Measurements from ENCODE around the gene TMPRSS15.
"Not testable (repeated sequence)": the region's sequence is repeated elsewhere in the genome, so short reads cannot be mapped to it uniquely, and the experiment has no call there.

The TMPRSS15 gene
- total RNA-seq = 0 reads per million in 4 experiments

DNA sequence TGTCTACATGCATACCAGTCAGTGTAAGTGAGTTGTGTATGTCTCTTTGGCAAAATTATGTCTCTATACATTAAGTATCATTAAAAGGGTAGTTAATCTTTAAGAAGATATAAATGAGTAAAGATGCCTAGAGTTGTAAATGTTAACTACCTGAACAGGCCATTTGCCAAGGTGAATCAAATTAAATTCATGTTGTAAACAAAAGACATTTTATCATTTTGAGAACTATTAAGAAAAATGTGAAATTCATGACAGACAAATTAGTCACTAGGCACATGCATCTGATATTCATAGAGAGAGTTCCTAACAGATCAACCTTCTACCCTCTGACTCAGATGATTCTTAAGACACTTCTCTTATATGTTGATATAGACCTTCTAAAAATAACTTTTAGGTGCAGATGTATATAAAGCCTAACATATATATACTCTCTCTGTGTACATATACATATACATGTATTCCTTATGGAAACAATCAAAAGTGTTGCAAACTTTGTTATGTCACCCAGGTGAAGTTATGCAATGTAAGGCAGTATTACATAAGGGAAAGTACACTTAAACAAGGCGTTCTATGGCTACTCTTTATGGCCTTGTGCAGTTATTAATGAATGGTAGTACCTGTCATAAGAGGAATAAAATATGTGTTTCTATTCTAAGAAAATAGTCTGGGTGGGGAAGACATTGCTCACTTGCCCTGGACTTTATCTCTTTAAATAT lies at the start of gene TMPRSS15:
Gene TMPRSS15, minus strand, starts transcription at position 51 of the 716 bp plus-strand sequence. CDS start 163 bp downstream, outside the sequence.
- DNase-seq = no peak

DNA sequence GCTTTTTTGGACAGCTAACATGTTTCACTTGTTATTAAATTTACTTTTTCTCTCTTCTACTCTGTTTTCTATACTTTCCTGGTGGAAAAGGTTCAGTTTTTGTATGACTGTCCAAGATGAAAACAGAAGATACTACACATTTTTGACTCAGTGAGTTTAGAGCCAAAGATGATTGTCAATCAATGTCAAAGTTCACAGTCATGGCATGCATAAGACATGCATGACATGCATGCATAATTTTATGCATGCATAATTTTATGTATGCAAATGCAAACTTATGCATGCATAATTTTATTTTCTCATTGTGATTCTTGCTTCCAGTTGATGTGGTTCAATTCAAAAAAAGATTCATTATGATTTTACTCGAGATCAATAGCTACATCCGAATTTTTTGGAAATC lies 48.1 kb upstream of the TMPRSS15 start:
- DNase-seq = no peak

DNA sequence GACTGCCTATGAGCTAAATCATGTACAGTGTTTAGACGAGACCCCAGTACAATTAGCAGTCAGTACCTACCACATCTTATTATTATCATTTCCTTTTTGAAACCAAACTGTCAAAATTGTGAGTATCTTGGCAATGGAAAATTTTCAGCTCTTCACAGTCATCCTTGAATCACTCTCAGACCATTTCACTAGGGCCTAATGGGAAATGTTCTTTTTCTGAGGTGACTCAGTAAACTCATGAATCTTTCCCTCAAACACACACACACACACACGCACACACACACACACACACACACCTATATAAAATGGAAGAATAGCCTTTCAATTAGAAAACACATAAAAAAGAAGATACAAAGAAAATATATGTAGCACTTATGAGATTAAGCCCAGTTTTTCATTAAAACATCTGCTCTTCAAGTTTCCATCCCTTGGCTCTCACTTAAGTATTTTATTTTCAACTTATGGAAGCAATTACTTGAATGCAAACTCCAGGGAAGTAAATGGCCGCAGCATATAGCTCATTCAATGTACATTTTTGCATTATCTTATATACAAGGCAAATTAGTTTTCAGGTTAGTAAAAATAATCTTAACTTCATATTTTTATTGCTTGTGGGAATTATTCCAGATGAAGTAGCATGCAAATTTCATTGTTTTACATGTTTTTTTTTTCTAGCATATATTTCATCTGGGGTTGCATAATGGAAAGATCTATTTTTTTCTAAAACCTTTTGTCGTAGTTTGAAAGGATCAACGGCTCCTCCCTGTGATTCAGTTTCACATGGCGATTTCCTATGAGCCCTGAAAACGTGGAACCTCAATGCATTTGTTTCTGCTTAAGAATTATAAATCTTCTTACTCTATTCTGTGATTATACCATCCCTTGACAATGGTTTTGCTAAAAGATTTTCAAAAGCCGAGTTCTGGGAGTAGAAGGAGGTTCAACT lies 46.3 kb upstream of the TMPRSS15 start:
- no peak for DNase-seq

DNA sequence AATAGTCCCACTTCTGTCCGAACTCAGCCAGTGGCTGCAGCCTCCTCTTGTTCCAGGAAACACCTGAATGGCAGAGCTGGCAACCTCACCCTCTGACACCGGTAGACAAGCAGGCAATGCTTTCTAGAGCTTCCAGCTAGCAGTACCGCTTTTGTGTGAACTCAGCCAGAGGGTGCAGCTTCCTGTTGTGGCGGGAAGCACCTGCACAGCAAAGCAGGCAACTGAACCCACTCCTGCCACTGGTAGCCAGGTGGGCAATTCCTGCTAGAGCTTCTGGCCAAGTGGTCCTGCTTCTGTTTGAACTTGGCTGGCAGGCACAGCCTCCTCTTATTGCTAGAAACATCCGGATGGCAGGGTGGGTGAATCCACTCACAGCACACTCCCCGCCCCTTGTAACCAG lies 40.1 kb upstream of the TMPRSS15 start:
- DNase-seq = no peak

DNA sequence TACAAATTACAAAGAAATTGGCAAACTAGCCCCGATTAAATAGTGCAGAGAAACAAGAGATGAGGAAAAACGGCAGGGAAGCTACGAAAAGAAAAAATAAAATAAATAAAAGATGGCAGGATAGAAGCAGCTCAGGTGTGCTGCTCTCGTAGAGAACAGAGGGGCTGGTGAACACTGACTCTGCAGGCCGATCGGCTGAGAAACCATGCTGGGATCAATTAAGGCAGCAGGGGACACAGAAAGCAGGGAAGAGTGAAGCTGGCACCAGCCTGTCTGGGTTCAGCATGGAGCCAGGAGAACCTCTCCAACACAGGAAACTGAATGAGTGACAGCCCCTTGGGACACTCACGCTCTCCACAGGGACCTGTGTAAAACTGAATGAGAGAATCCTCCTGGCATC lies 39.5 kb upstream of the TMPRSS15 start:
- no peak for DNase-seq

DNA sequence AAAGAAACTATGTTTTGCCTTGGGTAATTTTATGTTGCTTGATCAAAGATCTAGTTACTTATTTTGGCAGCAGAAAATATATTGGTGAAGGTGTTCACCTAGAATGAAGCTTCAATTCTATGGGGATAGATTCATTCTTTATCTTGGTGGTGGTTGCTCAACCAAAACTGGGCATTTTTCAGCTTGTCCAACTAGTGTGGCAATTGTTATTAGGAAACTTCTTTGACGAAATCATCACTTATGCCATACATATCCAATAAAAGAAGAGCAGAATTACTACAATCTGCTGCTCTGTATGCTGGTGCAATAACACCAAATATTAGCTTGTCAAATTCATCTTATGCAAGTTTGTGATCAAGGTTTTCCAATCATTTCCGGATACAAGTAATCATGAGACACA lies 26.8 kb upstream of the TMPRSS15 start:
- no peak for DNase-seq

DNA sequence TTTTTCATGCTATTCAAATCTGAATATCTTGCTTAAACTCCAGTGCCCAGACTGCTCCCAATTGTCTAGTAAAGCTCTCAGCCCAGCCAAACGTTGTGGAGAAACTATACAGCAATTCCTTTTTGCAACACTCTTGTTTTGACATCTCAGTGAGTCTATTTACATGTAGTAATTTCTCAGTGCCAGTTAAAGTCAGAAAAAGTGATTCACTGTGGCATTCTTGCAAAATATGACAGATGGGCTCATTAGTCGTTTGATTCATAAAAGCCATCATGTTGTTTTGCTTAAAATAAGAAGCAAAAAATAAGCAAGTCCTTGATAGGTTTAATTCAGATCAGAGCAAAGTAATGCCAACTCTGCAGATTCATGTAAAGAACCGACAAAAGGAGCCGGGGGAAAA lies 20.7 kb upstream of the TMPRSS15 start:
- no peak for DNase-seq

DNA sequence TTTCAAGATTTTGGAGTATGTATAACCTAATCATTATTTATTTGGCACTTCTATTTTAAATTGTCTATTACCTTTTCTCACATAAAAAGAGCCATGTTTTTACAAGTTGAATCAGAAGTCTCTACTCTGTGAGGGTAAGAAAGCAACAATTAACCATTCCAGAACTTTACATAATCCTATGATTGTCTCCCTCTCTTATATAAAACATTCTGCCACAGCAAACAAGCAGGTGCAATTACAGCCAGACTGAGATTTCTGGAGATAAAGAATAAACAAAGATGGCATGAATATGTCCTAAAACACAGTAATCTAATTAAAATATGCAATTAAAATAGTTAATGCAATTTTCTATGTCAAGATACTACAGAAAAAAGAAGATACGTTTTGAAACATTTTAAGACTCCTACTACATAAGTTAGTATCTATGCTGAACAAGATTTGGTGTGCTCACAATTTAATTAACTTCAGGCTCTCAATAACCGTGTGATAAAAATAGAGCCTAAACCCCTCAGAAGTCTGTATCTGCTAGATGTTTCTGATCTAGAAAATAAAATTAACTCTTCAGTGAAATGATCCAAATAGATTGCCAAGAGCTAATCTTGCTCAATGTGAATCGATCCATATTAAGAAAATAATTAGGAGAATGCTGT lies 13.7 kb upstream of the TMPRSS15 start:
- no peak for DNase-seq

DNA sequence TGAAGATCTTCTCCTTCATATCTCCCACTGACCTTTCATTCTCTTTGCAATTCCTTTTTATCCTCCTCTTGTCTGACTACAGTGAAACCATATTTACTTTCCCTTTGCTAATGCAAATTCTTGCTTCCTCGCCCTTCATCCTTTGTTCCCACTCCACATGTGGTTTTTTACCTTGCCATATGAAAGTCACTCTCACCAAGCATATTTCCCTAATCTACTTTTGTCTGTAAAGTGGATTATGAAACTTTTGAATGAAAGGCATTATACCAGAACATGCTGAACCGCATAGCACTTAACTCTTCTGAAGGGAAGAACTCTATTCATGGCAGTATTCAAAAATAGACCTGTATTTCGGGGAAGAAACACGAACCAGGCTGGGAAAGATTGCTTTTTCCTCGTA lies 8.0 kb upstream of the TMPRSS15 start:
- DNase-seq = no peak

DNA sequence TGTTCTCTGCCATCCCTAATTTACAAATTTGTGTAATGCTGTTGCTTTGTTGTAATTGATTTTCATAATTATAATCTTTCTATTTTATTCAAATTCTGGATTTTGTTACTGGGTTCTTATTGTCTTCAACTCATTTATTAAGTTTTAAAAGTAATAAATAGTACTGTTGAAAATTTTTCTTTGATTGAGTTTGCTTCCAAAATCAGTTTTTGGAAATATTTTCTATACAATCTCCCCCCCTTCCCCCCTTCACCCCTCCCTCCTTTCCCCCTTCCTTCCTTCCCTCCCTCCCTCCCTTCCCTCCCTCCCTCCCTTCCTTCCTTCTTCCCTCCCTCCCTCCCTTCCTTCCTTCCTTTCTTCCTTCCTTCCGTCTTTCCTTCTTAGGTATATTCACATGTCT lies 6.0 kb upstream of the TMPRSS15 start:
- no peak for DNase-seq

DNA sequence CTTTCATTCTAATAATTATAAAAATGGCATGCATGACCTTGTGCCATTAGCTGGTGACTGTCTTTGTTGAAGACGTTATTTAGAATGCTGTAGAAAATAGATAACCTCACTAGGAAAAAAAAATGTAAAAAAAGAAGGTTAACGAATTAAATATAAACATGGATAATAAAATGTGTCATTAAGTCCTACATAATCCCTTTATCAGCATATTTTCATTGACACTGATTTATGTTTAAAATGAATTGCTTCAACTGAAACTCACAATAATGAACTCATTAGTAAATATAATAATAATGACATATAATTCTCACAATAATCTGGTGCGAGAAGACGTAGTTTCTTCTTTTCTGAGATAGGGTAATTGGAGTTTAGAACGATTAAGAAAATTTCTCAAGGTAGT lies 4.7 kb downstream of the TMPRSS15 start:
- DNase-seq = no peak

DNA sequence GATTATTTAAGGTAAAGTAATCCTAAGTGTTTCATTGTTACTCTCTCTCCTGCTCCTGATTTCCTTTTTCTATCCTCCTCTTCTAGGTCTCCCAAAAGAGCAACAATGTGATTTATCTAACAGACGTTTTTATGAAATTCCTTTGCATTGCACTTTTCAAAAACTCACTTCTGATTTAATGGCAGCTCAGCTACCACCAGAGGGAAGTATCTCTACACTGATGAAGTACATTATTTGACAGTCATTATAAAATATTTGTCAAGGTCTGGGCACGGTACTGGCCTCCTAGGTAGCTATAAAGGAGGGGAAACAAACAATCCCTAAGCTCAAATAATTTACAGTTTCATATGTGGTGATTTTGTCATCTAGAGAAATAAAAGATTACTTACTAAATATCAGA lies 15.6 kb downstream of the TMPRSS15 start:
- no peak for DNase-seq

DNA sequence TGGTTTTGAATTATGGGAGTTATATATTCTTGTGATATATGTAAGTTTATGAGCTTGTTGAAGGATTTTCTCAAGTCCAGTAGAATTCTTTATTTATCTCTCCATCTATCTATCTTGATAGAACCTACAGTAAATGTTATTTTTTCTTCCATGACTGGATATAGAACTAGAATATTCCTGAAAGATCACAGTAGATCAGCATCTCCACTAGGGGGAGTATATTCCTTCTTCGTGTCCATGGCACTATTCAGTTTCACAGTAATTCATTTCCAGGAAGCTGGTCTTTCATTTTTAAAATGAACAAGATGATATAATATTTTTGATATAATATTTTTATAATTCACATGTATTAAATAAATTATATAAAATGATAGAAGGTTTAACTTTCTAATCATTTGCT lies 18.8 kb downstream of the TMPRSS15 start:
- no peak for DNase-seq

DNA sequence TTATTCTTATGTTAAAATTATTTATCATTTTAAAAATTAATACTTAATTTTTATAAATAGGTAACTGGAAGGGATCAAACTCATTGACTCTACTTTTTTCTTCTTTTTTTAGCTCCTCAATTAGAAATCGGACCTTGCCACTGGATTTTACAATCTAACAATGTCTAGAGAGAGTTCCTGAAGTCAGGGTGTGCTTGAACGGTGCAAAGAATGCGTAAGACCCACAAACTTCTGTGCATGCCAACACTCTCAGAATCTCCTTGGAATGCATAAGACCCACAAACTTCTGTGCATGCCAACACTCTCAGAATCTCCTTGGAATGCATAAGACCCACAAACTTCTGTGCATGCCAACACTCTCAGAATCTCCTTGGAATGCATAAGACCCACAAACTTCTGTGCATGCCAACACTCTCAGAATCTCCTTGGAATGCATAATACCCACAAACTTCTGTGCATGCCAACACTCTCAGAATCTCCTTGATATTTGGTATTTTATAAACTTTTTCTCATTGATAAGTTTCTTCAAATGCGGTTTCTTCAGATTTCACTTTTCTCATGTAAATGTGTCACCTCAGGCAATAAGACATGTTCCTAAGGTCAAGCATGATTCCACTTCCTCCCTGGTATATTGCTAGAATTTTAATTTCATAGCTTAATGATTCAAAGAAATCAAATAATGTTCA lies 20.5 kb downstream of the TMPRSS15 start:
- DNase-seq = not testable (repeated sequence)

DNA sequence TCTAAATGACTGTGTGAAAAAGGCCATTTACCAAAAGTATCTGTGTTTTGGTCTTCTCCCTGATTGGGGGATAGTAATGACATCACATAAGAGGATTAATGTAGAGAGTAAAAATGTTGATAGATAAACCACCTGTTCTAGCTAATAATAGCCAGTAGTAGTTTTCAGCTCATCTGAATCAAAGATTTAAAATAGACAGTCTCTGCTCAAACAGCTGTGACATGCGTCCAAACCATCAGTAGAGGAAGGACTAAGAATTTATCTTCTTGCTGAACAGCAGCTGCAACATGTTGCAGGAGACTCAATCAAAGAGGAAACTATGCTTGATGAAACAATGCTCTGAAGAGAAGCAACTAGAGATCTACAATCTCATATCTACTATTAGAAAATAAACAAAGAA lies 21.4 kb downstream of the TMPRSS15 start:
- no peak for DNase-seq

DNA sequence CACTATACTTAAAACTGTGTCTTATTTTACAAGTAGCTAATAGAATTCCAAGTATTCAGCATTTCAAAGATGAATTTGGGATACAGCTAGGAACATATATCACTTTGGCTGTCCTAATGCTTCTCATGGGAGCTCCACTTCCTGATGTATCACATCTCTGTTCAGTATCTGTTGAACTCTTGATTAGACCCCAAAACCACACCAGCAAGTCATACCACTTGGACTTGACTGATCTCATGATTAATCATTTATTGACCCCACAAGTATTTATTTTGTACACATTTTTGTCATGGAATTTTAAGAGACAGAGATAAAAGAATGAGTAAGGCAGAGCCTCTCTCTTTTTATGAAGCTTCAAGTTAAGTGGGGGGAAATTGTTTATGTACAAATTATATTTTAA lies 30.0 kb downstream of the TMPRSS15 start:
- no peak for DNase-seq

DNA sequence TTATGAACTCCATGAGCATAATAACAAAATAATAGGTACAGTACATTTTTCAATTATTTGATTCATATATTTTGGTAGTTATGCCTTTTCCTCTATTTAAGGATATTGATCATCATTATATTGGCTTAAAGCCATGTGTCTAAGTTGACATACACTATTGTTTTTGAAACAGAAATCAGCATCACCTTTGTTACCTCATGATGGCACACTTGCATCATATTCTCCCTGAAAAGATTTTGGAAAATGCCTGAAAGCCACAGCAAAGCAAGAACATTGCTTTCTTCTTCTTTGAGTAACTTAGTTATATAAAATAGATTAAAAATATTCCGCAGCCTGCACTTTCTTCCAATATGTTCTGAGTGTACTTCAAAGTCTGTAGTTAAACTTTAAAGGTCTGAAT lies 33.3 kb downstream of the TMPRSS15 start:
- no peak for DNase-seq

DNA sequence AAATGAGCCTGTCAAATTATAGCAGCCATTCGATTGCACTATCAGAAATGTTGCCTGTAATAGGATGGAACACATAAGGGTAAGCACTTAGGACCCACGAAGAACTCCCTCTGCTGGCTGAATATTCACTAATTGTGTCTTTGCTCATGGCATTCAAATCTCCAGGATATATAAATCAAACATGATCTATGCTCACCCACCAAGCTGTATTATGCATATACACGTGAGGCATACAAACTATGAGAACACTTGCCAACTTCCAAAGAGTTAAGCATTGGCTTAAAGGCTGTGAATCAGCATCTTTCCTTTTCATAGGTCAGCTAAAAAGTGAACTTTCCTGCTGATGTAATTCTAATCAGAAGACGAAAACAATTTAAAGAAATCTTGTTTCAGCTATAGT lies 34.5 kb downstream of the TMPRSS15 start:
- DNase-seq = no peak

DNA sequence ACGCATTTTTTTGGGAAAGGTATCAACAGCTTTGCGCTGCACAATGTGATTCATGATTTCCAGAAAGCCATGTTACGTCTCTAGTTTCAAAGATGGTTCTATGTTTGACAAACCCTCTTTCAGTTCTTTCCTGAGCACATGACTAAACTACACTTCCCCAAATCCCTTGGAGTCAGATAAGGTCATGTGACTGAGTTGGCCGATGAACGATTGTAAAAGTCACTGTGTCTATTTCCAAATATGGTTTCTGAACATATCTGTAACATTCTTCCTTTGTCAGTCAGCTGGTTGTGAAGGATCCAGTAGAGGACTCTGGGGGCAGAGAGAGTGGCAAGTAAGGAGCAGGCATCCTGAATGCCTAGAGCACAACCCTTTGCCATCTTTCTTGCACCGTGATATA lies 35.4 kb downstream of the TMPRSS15 start:
- no peak for DNase-seq

DNA sequence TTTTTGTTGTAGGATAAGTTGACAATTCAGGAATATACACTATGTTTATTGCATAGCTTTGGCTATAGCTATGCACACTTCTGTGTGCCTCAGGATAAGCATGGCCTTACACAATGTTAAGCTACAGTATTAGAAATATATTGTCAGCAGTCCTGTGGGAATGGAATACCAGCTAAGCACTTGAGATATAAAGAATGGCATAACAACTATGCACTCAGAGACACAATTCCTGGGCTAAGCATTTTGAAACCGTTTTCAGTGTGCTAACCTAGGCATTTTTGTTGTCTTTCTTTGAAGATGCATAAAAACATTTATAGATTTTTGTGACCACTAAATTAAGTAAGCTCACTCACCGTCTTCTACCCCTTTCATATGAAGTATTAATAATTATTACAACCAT lies 46.8 kb downstream of the TMPRSS15 start:
- no peak for DNase-seq

DNA sequence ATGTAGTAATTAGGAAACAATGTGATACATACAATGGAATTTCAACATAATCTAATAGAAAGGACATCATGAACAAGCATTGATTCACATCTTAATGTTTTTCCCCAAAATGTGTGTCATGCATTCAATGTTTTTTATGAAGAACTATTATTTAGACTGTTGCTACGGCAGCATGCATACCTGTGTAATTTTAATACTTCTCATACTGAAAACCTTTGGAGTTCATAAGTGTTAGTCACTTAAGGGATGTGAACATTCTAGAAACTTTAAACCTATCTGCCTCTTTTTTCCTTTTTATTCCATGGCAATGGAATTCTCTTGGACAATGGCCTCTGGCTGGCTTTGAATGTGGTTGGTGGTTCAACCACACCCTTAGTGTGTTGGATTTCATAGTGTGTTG lies 48.6 kb downstream of the TMPRSS15 start:
- no peak for DNase-seq

DNA sequence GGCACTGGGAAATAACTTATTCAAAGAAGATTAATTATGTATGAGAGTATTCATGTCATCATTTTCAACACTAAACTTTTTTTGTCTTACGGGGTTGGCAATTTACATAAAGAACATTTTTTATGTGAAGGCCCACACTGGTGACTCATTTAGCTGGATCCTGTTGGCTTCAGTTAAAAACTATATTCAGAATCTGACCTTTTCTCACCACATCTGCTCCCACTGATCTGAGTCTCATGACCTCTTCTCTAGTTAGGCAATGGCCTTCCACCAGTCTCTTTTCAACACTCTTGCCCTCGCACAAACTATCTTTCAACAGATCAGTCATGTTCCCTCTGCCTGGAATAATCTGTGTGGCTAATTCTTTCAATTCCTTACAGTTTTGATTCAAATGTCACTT lies 53.4 kb downstream of the TMPRSS15 start:
- DNase-seq = no peak

DNA sequence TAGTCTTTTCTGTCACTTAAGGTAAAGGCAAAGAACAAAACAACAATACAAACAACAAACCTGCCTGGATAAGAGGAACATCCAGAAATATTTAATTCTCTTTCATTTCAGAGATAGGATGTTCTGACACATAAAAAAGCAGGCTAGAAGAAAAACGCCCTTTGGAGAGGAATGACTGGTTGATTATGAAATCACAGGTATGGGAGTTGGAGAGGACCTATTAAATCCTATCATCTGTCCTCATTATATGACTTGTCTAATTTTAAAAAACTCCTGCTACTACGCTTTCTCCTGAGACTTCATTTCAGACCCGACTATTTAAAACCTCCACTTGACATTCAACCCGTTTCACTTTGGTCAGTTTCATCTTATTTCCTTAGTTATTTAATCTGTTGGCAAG lies 54.1 kb downstream of the TMPRSS15 start:
- no peak for DNase-seq
